Fibroblast of skin of abdomen (primary cell): ENCODE data around the gene MOB3C. TPM values are rescaled to one million over a fixed set of nuclear protein-coding genes. Genes with fewer than 3 reads are reported as not detected.
"Not testable (repeated sequence)": the region's sequence is repeated elsewhere in the genome, so short reads cannot be mapped to it uniquely, and the experiment has no call there.

Experiments used
- DNase-seq: peaks from one replicate; pipeline ENCODE4 v3.0.0-alpha.2; 2013
- polyA plus RNA-seq, 2 experiments: library from polyadenylated mRNA; unstranded; fragments of 120-200 nt; gene quantifications; one replicate each; pipeline ENCODE4 v1.2.1, GENCODE V29; 2013; ENCODE audit not compliant: insufficient read length in 2 of 2

Gene MOB3C
- 6.9 TPM for polyA plus RNA-seq (2013, experiment 1 of 2; ENCODE audit: insufficient read length)
- polyA plus RNA-seq (2013, experiment 2 of 2; ENCODE audit: insufficient read length), result 7.5 TPM

DNA sequence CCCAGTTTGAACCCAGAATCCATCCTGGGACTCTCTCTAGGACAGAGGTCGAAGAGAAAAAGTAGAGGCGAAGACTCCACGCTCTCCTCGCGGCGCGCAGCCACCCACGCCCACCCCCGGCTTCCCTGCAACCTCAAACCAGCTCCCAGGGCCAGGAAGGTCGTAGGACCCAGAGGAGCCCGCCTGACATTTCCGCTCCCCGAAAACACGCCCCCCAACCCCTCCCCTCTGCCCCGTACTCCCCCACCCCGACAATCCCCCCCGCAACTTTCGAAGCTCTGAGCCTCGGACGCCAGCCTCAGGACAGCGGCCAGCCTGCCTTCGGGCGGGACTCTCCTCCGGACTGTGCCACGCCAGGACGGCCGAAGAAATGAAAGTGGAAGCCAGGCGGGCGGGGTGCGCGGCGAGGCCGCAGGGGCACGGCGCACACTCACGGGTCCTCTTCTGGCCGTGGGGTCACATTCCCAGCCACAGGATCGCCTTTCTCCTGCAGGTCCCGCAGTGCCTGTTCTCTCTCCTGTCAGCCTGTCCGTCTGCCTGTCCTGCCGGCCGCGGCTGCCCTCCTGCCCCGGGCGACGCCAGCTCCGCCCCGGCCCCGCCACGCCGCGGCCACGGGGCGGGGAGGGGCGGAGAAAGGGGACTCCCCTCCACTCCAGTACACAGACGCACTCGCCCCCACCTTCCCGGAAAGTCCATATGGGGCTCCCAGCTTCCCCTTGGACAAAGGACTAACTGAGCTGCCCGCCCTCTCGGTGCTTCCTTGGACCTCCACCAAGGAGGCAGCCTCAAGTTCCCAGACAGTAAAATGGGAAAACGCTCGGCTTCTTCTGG is at the start of gene MOB3C:
Gene MOB3C, minus strand, starts transcription at position 535 of the 831 bp plus-strand sequence. CDS start 3,490 bp downstream, outside the sequence.
- DNase-seq, result peak; percentile 80

DNA sequence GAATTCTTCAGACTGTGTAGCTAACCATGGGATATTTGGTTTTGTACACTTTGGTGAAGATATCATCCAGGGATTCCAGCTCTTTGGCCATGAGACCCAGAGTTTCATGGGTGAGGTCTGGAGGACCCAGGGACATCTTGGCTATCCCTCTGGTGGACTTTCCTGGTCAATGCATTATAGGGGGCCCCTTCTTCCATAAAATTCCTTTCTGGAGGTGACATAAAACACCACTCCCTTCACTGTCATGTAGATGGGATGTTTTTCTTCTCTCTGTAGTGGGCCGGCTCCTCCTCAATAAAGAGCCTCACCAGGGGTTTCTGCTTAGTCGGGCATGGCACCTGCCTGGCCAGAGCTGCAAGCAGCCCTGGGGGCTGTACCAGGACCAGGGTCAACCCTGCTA is 49.4 kb upstream of the MOB3C start:
- DNase-seq, result no peak

DNA sequence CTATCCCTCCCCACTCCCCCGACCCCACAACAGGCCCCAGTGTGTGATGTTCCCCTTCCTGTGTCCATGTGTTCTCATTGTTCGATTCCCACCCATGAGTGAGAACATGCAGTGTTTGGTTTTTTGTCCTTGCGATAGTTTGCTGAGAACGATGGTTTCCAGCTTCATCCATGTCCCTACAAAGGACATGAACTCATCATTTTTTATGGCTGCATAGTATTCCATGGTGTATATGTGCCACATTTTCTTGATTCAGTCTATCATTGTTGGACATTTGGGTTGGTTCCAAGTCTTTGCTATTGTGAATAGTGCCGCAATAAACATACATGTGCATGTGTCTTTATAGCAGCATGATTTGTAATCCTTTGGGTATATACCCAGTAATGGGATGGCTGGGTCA is 46.3 kb upstream of the MOB3C start:
- DNase-seq, result not testable (repeated sequence)

DNA sequence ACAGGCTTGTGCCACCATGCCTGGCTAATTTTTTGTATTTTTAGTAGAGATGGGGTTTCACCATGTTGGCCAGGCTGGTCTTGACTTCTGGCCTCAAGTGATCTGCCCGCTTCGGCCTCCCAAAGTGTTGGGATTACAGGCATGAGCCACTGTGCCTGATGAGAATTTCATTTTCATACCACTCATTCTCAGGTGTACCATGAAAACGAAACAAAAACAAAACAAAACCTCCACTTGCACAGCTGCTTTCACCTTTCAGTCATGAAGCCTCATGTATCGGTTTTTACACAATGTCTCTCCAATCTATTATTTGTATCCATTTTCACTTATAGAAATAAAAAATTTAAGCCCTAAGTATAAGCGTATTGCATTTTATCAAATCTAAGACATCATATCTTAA is 43.5 kb upstream of the MOB3C start:
- DNase-seq, result not testable (repeated sequence)

DNA sequence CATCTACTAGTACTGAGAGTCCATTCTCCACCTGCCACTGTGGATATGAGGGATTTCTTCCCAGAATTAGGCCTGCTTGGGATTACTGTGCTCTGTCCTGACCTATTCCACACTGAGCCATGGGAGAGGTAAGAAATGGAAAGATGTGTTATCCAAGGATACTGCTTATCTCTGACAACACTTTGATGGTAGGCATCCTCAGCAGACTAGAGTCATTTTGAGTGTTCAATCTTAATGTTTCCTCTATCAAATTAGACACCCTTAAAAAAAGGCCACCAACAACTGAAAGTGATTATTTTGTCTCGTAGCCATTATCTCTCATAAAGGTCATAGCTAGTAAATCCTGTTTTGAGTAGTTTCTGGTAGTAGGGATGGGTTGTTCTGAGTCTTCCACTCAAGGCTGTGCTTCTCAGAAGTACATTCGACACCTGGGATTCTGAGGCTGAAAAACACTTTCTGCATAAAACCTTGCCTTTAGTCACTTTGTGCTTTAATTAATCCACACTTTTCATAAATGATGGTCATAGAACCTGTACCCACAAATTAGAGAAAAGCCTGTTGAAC is 42.8 kb upstream of the MOB3C start:
- DNase-seq, result no peak

DNA sequence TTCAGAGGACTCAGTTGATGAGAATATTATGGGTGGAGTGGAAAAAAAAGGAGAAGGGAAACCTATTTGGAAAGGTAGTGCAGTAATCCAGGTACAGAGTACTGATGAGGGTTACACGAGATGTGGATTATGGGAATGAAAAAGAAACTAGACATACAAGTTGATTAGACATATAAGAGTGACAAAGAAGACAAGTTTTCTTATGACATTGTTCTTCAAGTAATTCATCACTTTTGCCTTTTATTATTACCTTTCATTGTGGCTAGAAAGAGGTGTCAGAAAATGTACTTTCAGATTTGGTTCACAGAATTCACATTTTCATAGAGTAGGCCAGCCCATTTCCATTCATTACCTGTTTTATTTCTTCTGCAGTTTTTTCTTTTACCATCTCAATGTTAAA is 41.2 kb upstream of the MOB3C start:
- DNase-seq, result no peak

DNA sequence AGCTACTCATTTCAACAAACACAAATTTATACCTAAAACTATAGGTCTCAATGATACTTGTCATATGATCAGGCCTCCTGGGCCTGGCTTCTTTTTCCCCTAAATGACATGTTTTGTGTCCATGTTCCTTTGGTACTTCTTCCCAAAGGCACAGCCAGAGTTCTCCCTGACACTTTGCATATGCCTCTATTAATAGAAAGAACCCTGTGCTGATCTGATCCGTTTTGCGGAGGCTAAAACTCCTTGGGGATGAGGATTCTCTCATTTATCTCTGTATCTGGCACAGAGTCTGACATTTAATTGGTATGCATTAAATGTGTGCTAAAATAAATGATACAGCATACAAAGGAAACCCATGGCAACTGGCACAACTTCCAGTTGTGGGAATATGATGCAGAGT is 40.0 kb upstream of the MOB3C start:
- DNase-seq, result no peak

DNA sequence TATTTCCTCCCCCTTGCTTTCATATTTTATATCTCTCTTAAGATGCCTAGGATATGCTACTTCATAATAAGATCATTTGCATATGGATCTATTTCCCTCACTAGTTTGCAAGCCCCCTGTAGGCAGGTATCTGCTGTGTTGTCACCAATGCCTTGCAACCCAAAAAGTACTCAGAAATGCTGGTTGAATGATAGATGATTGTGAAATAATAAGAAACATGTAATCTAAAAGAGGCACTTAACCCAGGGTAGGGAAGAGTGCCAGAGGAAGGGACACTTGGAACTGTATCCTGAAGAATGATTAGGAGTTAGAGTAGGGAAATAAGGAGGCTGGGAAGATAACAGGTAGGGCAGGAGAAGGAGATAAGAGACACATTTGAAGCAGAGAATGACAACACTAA is 39.2 kb upstream of the MOB3C start:
- DNase-seq, result no peak

DNA sequence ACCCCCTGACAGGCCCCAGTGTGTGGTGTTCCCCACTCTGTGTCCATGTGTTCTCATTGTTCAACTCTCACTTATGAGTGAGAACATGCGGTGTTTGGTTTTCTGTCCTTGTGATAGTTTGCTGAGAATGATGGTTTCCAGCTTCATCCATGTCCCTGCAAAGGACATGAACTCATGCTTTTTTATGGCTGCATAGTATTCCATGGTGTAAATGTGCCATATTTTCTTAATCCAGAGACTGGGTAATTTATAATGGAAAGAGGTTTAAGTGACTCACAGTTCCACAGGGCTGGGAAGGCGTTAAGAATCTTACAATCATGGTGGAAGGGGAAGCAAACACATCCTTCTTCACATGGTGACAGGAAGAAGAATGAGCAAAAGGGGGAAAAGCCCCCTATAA is 38.1 kb upstream of the MOB3C start:
- not testable (repeated sequence) for DNase-seq

DNA sequence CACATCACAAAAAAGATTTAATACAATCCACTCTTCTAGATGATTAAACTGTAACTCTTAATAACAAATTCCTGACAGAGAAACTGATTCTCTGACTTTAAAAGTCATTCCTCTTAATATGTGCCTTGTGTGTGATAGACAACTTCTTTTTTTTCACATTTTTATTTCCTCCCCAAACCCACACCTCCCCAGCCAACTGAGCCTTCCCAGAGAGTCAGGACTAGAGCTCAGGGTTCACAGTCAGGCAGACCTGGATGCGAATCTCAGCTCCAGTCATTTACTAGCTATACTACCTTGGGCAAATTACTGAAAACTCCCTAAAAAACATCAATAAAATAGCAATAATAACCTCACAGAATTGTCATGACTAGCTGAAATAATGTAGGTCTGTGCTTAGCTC is 37.4 kb upstream of the MOB3C start:
- DNase-seq, result no peak

DNA sequence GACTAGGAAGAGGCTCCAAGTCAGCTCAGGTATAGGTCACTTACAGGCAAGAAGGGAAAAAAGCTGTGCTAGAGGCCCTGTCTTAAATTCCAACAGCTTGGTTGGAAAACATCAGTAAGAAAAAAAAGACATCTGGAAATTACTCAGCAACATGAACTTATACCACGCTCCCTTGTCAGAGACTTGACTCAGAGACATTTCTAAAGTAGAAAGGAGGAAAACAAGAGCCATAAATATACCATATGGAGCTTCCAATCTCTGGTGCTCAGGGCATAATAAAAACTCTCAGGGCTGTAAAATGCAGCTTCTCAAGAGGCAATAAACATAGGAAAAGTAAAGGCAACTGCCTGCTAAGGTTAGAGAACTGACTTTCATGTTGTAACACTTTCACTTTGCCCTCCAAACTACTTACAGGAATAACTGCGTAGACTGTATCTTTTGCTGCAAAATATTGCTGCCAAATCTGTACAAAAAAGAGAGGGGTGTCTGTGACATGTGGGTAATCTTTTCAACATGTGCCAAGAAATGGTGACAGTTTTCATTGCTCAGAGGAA is 36.9 kb upstream of the MOB3C start:
- peak; percentile 46 for DNase-seq

DNA sequence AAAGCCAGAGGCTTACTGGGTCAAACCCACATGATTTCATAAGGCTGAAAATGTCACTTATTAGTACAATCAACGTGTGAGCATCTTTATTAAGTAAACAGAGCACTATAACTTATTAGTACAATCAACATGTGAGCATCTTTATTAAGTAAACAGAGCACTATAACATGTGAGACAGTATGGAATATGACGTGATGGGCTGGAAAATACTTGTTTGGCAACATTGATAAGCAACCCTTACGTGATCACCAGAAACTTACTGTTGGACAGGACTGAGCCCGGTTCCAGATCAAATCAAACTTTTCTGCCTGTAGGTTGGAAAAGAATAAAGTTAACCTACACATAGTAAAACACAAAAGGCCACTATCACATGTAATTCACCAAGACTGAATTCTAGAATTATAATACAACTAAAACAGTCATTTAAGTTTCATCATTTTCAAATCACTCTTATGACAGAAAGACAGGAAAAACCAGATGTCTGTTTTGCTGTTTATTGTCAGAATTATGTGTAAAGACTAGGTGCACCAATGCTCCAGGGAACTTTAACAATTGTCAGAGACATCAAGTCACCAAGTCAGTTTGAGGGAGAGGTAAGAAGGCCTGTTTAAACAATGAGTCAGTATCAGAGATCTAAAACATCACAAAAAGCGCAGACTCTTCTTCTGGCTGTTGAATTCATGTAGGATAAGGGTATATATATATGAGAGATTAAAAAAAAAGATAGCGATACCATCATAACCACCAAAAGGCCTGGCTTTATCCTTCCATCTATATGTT is 35.9 kb upstream of the MOB3C start:
- no peak for DNase-seq

DNA sequence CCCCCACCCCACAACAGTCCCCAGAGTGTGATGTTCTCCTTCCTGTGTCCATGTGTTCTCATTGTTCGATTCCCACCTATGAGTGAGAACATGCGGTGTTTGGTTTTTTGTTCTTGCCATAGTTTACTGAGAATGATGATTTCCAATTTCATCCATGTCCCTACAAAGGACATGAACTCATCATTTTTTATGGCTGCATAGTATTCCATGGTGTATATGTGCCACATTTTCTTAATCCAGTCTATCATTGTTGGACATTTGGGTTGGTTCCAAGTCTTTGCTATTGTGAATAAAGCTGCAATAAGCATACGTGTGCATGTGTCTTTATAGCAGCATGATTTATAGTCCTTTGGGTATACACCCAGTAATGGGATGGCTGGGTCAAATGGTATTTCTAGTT is 34.5 kb upstream of the MOB3C start:
- DNase-seq, result not testable (repeated sequence)

DNA sequence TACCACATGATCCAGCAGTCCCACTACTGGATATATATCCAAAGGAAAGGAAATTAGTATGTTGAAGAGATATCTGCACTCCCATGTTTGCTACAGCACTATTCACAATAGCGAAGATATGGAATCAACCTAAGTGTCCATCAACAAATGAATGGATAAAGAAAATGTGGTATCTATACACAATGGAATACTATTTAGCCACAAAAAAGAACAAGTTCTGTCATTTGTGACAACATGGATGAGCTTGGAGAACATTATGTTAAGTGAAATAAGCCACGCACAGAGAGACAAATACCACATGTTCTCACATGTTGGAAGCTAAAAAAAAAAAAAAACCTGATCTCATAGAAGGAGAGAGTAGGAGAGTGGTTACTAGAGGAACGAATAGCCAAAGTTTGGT is 33.9 kb upstream of the MOB3C start:
- no peak for DNase-seq

DNA sequence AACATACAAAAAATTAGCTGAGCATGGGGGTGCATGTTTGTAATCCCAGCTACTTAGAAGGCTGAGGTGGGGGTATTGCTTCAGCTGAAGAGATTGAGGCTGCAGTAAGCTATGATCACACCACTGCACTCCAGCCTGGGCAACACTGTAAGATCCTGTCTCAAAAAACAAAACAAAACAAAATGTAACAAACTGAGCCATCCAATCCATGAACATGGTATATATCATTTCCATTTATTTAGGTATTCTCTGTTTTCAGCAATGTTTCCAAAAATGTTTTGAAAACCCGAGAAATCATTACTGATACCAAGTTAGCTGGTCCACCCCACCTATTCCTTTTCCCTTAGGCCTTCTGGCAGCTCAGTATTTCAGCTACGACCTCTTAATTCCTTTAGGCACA is 33.2 kb upstream of the MOB3C start:
- DNase-seq, result no peak

DNA sequence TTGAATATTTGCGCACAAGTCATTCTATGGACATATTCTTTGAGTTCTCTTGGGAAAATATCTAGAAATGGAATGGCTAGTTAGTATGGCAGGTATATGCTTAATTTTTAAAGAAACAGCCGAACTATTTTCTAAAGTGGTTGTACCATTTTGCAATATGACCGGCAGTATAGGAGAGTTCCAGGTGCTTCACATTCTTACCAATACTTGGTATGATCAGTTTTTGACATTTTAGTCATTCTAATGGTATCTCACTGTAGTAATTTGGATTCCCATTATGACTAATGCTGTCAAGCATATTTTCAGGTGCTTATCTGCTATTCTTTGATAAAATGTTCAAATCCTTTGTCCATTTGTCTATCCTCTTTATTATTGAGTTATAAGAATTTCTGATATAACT is 31.0 kb upstream of the MOB3C start:
- DNase-seq, result no peak

DNA sequence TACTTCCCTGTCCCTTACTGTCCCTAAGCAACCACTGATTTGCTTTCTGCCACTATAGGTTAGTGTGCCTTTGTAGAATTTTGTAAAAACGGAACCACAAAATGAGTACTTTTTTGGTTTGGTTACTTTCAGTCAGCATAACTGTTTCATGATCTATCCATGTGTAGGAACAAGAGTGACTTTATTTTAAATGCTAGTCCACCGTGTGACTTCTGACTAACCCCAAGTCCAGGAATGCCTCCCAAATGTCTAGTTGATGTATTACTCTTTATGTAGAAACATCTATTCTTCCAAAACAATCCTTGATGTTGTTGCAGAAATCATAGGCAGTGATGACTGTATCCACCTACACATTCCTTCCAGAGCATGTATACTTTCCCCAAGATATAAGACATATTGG is 30.2 kb upstream of the MOB3C start:
- DNase-seq, result peak; percentile 21

DNA sequence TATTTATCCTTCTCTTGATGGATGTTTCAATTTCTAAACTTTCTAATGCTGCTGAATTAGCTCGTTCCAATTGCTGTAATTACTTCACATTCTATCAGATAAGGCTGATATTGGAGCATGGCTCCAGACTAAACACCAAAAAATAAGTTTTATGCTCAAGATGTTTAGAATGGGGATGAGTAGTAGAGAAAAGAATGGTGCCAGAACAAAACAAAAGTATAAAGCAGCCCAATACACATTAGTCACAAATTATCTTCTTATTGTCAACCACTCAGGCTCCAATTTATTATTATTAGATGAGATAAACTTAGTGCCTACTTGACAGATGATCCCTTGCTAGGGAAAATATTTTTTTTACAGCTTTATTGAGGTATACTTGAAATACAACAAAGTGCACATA is 29.7 kb upstream of the MOB3C start:
- DNase-seq, result no peak

DNA sequence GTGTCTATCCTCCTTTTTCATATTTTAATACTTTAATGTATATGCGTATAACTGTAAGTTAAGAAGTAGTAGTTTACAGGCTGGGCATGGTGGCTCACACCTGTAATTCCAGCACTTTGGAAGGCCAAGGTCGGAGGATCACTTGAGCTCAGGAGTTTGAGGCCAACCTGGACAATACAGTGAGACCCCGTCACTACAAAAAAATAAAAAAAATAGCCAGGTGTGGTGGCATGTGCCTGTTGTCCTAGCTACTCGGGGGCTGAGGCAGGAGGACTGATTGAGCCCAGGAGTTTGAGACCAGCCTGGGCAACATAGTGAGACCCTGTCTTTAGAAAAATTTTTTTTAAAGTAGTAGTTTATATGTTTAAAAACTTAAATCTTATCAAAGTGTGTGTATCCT is 29.2 kb upstream of the MOB3C start:
- no peak for DNase-seq

DNA sequence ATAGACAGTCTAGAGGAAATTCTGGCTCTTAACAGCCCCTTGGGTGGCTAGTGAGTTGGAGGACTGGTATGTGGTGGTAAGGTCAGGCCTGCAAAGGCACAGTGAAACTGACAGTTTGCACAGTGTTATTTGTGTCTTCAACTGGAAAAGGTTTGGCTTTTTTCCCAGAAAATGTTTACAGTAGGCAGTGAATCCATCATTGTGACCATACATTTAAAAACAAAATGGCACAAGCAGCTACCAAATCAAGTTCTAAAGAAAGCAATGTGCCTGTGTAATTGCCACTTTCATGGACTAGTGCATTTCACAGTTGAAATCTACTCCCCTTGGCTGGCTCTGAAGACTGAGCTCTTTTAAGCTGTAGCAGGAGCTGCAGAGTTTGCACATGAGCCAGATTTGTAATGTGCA is 26.8 kb upstream of the MOB3C start:
- peak; percentile 89 for DNase-seq

DNA sequence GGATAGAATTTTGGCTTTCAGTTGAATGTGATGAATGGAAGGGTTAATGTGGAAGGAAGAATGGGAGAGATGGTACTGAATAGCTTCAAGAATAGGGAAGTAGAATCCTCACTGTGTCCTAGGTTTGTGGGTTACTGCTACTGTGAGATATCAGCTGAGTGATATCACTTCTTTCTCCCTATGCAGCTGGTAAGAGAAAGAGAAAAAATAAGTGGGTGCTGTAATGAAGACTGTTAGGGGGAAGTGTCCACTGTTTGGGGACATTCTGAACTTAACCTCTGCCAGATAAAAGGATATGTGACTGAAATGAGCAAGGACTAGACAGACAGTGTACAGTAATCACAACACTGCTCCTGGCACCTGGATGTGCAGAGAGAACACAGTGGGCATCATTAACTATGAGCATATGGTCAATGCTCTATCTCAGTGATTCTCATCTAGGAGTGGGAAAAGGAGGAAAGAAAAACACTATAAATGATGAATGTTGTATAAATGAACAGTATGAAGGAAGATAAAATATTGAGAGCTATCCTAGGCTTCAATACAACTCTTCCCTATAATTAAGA is 25.6 kb upstream of the MOB3C start:
- no peak for DNase-seq

DNA sequence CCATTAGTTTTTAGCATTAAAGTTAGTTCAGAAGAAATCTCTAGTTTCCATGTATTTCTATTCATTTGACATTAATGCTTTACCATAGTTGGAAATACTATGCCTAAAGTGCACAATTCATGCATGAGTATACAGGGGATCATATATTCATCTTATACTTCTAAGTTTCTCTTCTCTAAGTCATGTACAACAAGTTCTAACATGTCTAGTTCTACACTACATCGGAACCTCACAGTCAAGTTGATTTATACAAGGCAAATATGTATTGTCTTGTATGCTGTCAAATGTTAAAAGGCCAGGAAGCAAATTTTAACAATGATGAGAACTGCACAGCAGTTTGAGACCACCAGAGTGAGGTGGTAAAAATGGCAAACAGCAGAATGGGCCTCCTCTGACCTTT is 22.9 kb upstream of the MOB3C start:
- DNase-seq, result no peak

DNA sequence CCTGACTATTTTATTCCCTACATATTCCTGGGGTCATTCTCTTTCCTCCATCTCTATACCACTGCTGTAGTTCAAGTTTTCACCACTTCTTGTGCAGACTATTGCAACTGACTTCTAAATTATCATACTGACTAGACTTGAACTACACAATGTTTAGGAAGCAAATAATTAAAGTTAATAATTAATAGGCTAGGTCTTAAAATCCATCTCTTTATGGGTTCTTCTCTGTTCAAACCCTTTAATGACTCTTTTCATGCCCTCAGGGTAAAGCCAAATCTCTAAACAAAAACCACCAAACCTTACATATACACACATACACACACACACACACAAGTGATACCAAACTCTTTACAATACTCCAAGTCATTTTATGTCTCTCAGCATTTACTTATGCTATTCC is 22.3 kb upstream of the MOB3C start:
- no peak for DNase-seq
